Measurements from ENCODE around the gene RTCB. TPM values are rescaled to one million over a fixed set of nuclear protein-coding genes. Genes with fewer than 3 reads are reported as not detected.

Gene RTCB
- polyA plus RNA-seq, 1 donor, result 80.0 TPM

DNA sequence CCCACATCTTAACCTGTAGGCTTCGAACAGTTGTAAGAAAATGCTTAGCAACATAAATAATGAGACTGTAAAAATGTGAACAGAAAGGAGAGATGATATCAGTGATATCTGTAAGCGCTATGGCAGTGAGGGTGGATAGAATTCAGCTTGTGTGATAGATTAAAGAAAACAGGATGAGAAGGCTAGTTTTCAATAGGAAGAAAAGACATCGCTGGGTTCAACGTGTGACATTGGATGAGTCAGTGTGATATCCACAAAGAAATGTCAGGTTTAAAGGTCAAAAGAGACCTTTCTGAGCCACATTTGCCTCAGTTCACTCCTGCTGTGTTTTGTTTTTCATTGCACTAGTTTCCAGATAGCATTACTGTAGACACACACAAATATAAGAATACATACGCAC, 68.1 kb downstream of the RTCB start:
- 85% methylated on average over 4 of the region's 5 CpGs for WGBS (ENCODE audit: insufficient coverage, low lambda C conversion rate)
- H3K4me1 ChIP-seq (ENCODE audit: control insufficient read depth, insufficient read depth, low read length), result no peaks in the 10 kb centered on the region

DNA sequence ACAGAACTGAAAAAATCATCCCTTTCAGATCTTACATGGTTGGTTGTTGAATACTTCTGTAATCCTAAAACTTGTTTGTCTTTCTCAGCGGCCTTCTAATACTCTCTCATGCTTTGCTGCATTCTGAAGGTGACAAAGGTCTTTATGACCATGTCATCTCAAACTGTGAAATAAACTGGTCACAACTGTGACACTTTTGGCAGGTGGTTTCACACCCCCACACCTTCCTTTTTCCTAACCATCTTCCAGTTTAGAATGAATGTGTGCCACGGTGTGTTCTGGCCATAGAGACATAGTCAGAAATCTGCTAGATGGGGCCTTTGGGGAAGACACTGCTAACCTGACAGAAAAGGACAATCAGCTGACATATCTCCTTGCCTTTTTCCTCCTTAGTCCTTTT, 69.1 kb downstream of the RTCB start:
- Histone ChIP-seq H3K36me3 (ENCODE audit: control insufficient read depth, insufficient read depth, low read length) (no peaks in the 10 kb centered on the region), H3K9me3 (ENCODE audit: control insufficient read depth, low read depth, low read length) (no peaks in the 10 kb centered on the region), H3K27me3 (ENCODE audit: control insufficient read depth, insufficient read depth, low read length) (peaks cover 10% of the 10 kb centered on the region), H3K27ac (ENCODE audit: low read length) (no peak overlapping the region), H3K4me3 (ENCODE audit: low read length) (no peak overlapping the region), H3K4me1 (ENCODE audit: control insufficient read depth, insufficient read depth, low read length) (no peaks in the 10 kb centered on the region)
- DNase-seq, result no peak
- no CpG with 5 or more reads among the region's 2 CpGs for WGBS (ENCODE audit: insufficient coverage, low lambda C conversion rate)

More for the DNA sequence above, 68.1 kb downstream of the RTCB start:
- Histone ChIP-seq H3K27ac (ENCODE audit: low read length) (no peak overlapping the region), H3K4me3 (ENCODE audit: low read length) (no peak overlapping the region), H3K36me3 (ENCODE audit: control insufficient read depth, insufficient read depth, low read length) (no peaks in the 10 kb centered on the region), H3K9me3 (ENCODE audit: control insufficient read depth, low read depth, low read length) (no peaks in the 10 kb centered on the region), H3K27me3 (ENCODE audit: control insufficient read depth, insufficient read depth, low read length) (peaks cover 10% of the 10 kb centered on the region)
- DNase-seq, result no peak

DNA sequence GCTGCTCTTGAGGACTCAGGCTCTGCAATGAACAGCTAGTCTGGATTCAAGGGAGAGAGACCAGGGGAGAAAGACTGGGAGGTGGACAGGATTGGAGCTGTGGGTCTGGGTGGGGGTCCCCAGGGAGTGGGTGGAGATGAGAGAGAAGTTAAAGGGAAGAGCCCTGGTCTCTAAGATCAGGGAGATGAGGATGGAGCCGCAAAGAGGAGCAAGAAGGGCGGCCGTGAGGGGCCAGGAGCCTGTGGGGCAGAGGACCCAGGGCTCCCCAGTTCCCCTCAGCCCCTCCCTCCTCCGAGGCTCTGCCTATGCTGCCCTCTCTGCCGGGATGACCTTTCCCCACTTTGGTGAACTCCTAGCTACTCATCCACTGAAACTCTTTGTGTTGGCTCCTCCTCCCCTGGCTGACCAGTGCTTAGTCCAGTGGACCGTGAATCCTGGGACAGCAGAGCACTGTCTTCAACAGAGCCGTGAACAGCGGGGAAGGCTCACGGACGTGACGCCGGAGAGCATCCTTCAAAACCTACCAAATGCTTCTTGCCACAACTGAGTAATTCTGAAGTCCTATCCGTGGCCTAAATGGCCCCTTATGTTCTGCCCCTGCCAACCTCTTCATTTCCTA, 70.8 kb downstream of the RTCB start:
- DNase-seq, result no peak
- 100% methylated on average over 1 of the region's 13 CpGs for WGBS (ENCODE audit: insufficient coverage, low lambda C conversion rate)
- H3K4me1 ChIP-seq (ENCODE audit: control insufficient read depth, insufficient read depth, low read length), result no peaks in the 10 kb centered on the region
- H3K4me3 ChIP-seq (ENCODE audit: low read length), result no peak overlapping the region
- H3K36me3 ChIP-seq (ENCODE audit: control insufficient read depth, insufficient read depth, low read length), result no peaks in the 10 kb centered on the region
- H3K27me3 ChIP-seq (ENCODE audit: control insufficient read depth, insufficient read depth, low read length), result peaks cover 10% of the 10 kb centered on the region
- no peaks in the 10 kb centered on the region for H3K9me3 ChIP-seq (ENCODE audit: control insufficient read depth, low read depth, low read length)
- no peak overlapping the region for H3K27ac ChIP-seq (ENCODE audit: low read length)

DNA sequence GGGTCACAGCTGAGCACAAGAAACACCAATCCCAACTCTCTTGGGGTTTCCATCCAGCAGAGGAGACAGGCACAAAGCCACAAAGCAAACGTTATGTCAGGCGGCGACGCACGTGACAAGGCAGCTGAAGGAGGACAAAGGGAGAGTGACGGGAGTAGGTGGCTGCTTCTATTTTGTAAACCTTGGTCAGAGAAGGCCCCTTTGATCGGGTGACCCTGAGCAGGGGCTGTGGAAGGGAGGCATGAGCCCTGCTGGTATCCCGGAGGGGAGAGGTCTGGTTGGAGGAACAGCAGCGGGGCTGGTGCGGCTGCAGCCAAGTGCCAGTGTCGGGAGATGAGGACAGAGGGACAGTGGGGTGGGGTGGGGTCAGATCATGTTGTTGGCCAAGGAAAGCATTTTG, 71.6 kb downstream of the RTCB start:
- Histone ChIP-seq H3K27me3 (ENCODE audit: control insufficient read depth, insufficient read depth, low read length) (peaks cover 10% of the 10 kb centered on the region), H3K27ac (ENCODE audit: low read length) (no peak overlapping the region), H3K4me3 (ENCODE audit: low read length) (no peak overlapping the region), H3K9me3 (ENCODE audit: control insufficient read depth, low read depth, low read length) (no peaks in the 10 kb centered on the region), H3K36me3 (ENCODE audit: control insufficient read depth, insufficient read depth, low read length) (no peaks in the 10 kb centered on the region), H3K4me1 (ENCODE audit: control insufficient read depth, insufficient read depth, low read length) (no peaks in the 10 kb centered on the region)
- 64% methylated on average over 4 of the region's 11 CpGs for WGBS (ENCODE audit: insufficient coverage, low lambda C conversion rate)
- DNase-seq, result no peak

DNA sequence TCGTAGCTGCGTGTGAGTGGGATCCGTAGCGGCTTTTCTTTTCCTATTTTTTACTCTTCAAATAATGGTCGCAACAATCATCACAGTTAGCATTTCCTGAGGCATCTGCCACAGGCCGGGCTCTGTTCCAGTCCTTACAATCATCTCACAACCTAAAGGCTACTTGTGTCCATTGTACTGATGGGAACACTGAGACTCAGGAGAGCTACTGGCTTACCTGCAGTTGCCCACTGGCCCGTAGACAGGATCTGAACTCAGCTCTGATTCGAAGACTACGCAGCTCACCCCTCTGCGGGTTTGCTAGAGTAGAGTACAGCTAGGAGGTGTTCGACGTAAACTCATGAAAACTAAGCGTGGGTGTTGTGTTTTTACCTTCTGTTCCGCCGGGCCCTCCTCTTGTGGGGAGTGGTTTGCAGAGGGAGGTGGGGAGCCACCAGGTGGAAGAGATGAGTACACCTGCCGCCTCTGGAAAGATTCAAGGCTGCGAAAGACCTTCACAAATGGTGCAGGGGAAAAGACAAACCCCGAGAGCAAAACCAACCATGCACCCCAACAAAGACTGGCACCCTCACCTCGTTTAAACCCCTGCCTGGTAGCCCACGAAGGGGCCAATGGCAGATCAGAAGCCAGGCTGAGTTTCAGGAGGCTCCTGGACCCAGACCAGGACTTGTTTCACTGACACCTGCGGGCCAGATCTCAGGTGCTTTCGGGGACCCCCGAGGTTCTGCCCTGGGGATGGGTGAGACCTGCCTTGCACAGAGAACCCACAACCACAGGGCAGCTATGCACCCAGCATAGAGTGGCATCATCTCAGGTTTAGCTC, 72.6 kb downstream of the RTCB start:
- H3K36me3 ChIP-seq (ENCODE audit: control insufficient read depth, insufficient read depth, low read length), result no peaks in the 10 kb centered on the region
- H3K4me3 ChIP-seq (ENCODE audit: low read length), result no peak overlapping the region
- H3K4me1 ChIP-seq (ENCODE audit: control insufficient read depth, insufficient read depth, low read length), result no peaks in the 10 kb centered on the region
- DNase-seq, result no peak
- peaks cover 10% of the 10 kb centered on the region for H3K27me3 ChIP-seq (ENCODE audit: control insufficient read depth, insufficient read depth, low read length)
- no peak overlapping the region for H3K27ac ChIP-seq (ENCODE audit: low read length)
- no peaks in the 10 kb centered on the region for H3K9me3 ChIP-seq (ENCODE audit: control insufficient read depth, low read depth, low read length)
- WGBS (ENCODE audit: insufficient coverage, low lambda C conversion rate), result 100% methylated on average over 2 of the region's 23 CpGs

DNA sequence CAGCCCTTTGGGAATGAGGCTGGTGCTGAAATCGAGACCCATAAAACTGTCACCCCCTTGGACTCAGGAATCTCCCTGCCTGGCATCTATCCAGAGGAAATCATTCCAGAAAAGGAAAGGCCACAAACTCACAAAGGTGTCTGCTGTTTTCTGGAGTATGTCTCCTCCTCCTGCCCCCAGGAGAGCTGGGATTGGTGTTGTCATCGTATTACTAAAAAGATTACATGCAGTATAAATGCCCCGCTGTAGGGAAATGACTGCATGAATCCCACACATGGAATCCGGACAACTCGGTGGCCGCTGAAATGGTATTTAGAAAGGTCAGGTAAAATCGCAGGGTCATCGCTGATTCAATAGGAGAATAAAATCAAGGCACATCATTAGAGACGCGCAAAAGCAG, 73.3 kb downstream of the RTCB start:
- Histone ChIP-seq H3K27me3 (ENCODE audit: control insufficient read depth, insufficient read depth, low read length) (peaks cover 10% of the 10 kb centered on the region), H3K4me3 (ENCODE audit: low read length) (no peak overlapping the region), H3K4me1 (ENCODE audit: control insufficient read depth, insufficient read depth, low read length) (no peaks in the 10 kb centered on the region), H3K36me3 (ENCODE audit: control insufficient read depth, insufficient read depth, low read length) (no peaks in the 10 kb centered on the region), H3K9me3 (ENCODE audit: control insufficient read depth, low read depth, low read length) (no peaks in the 10 kb centered on the region), H3K27ac (ENCODE audit: low read length) (no peak overlapping the region)
- DNase-seq, result no peak
- 100% methylated on average over 2 of the region's 10 CpGs for WGBS (ENCODE audit: insufficient coverage, low lambda C conversion rate)

Other genes with a start within 250 kb of the RTCB start
- gene RFPL2, start 207.2 kb downstream of the RTCB start, polyA plus RNA-seq, result 0.21 TPM
- 2.6 TPM for gene SLC5A4, start 156.9 kb downstream of the RTCB start, polyA plus RNA-seq
- gene RFPL3, start 54.4 kb downstream of the RTCB start, polyA plus RNA-seq, result 0.04 TPM
- not detected for gene BPIFC, start 52.2 kb upstream of the RTCB start, polyA plus RNA-seq
- gene FBXO7, start 62.6 kb upstream of the RTCB start, polyA plus RNA-seq, result 99.4 TPM

All from large intestine (tissue), 3 donors.